Endodermal cell (in vitro differentiated cells): ENCODE data around the gene CCHCR1. TPM values are rescaled to one million over a fixed set of nuclear protein-coding genes. Genes with fewer than 3 reads are reported as not detected.

Experiments
- DNase-seq: peaks from one replicate; pipeline ENCODE4 v3.0.0-alpha.2; 2017
- H3K27ac ChIP-seq: 2 replicates; pipeline ENCODE4 v1.5.1; 2013; ENCODE audit warnings: mild to moderate bottlenecking, low read depth, low read length, moderate library complexity
- H3K27me3 ChIP-seq: 2 replicates; pipeline ENCODE4 v1.6.1; 2013; ENCODE audit warnings: mild to moderate bottlenecking, low read length, moderate library complexity; ENCODE audit not compliant: insufficient read depth, control insufficient read depth, poor library complexity, severe bottlenecking
- H3K36me3 ChIP-seq: 2 replicates; pipeline ENCODE4 v1.7.0; 2013; ENCODE audit warnings: mild to moderate bottlenecking, low read length, moderate library complexity; ENCODE audit not compliant: control insufficient read depth, insufficient read depth
- H3K4me1 ChIP-seq: one replicate; pipeline ENCODE4 v1.7.0; 2013; ENCODE audit warnings: low read length; ENCODE audit not compliant: control insufficient read depth, insufficient read depth
- H3K4me3 ChIP-seq: 2 replicates; pipeline ENCODE4 v1.5.1; 2013; ENCODE audit warnings: mild to moderate bottlenecking, low read length, moderate library complexity
- H3K9ac ChIP-seq: 2 replicates; pipeline ENCODE4 v1.6.1; 2013; ENCODE audit warnings: mild to moderate bottlenecking, low read length, moderate library complexity; ENCODE audit not compliant: poor library complexity, severe bottlenecking; ENCODE audit errors: extremely low read depth
- H3K9me3 ChIP-seq: 2 replicates; pipeline ENCODE4 v1.6.1; 2013; ENCODE audit warnings: mild to moderate bottlenecking, low read length, moderate library complexity; ENCODE audit not compliant: control insufficient read depth
- H3K27ac Mint-ChIP-seq: 2 replicates; pipeline ENCODE4 v1.8.0; 2020; ENCODE audit warnings: mixed read lengths
- H3K27me3 Mint-ChIP-seq: 2 replicates; pipeline ENCODE4 v1.8.0; 2021; ENCODE audit warnings: mild to moderate bottlenecking, mixed read lengths; ENCODE audit not compliant: insufficient read depth
- H3K36me3 Mint-ChIP-seq: 2 replicates; pipeline ENCODE4 v1.8.0; 2020; ENCODE audit warnings: low read depth, mixed read lengths
- H3K4me1 Mint-ChIP-seq: 2 replicates; pipeline ENCODE4 v1.8.0; 2020; ENCODE audit warnings: mixed read lengths
- H3K4me3 Mint-ChIP-seq: 2 replicates; pipeline ENCODE4 v1.8.0; 2020; ENCODE audit warnings: mild to moderate bottlenecking, moderate library complexity, mixed read lengths
- H3K9me3 Mint-ChIP-seq: 2 replicates; pipeline ENCODE4 v1.8.0; 2020; ENCODE audit warnings: mild to moderate bottlenecking, mixed read lengths
- CTCF ChIP-seq: fragments of 200-600 bp; sonication (generic); conservative IDR thresholded peaks from 2 replicates; pipeline ENCODE4 v1.5.0; 2021; ENCODE audit warnings: antibody characterized with exemption, mild to moderate bottlenecking
- WGBS, 2 experiments: methylation state at CpG; one replicate each; pipeline versions ENCODE4 v1.1.5 to v1.1.7; 2013; ENCODE audit warnings: missing lambda C conversion rate in 2 of 2, mixed read lengths in 1 of 2; ENCODE audit not compliant: insufficient coverage in 1 of 2, insufficient read length in 1 of 2; 5-methylcytosine and 5-hydroxymethylcytosine counted together
- total RNA-seq, 2 donors: library from RNA; stranded (reverse); fragmentation: NEBNext Ultra II Directional in 1 of 2; extraction: Animal tissue kit (Norgen Biotek cat#: 25700) in 1 of 2; gene quantifications; 2 replicates in 1 of 2; 3 replicates in 1 of 2; pipeline ENCODE4 v1.2.1, GENCODE V29; 2021

CCHCR1 gene
- total RNA-seq, 2 donors from 2014 or later: 56.5 to 73.6 TPM

GRCh38 chr6:31130751-31131150 lies 26.9 kb downstream of the CCHCR1 start:
- no peak overlapping the region for H3K9ac ChIP-seq
- no peaks in the 10 kb centered on the region for H3K27me3 Mint-ChIP-seq
- H3K9me3 ChIP-seq: no peaks in the 10 kb centered on the region
- H3K4me1 ChIP-seq: peaks cover 19% of the 10 kb centered on the region
- WGBS, 2 experiments: 79 to 93% methylated on average over 3 of the region's 3 CpGs
- no peak for DNase-seq
- no peaks in the 10 kb centered on the region for H3K9me3 Mint-ChIP-seq
- no peak overlapping the region for H3K4me3 Mint-ChIP-seq
- no peak overlapping the region for H3K27ac ChIP-seq
- H3K27ac Mint-ChIP-seq: no peak overlapping the region
- H3K36me3 Mint-ChIP-seq: no peaks in the 10 kb centered on the region
- H3K27me3 ChIP-seq: no peaks in the 10 kb centered on the region
- H3K4me1 Mint-ChIP-seq: peaks cover 39% of the 10 kb centered on the region
- no peak for TF ChIP-seq CTCF
- no peak overlapping the region for H3K4me3 ChIP-seq
- no peaks in the 10 kb centered on the region for H3K36me3 ChIP-seq

- Histone ChIP-seq H3K4me1 (peaks cover 19% of the 10 kb centered on the region), H3K27me3 (no peaks in the 10 kb centered on the region), H3K27ac (no peak overlapping the region), H3K9me3 (no peaks in the 10 kb centered on the region), H3K36me3 (no peaks in the 10 kb centered on the region), H3K4me3 (no peak overlapping the region), H3K9ac (no peak overlapping the region)
- H3K36me3 Mint-ChIP-seq: no peaks in the 10 kb centered on the region
- TF ChIP-seq CTCF: no peak
- no peak for DNase-seq
- peak overlapping the region; percentile 52 for H3K27ac Mint-ChIP-seq
- H3K27me3 Mint-ChIP-seq: no peaks in the 10 kb centered on the region
- H3K4me3 Mint-ChIP-seq: no peak overlapping the region
- peaks cover 46% of the 10 kb centered on the region for H3K4me1 Mint-ChIP-seq
- no peaks in the 10 kb centered on the region for H3K9me3 Mint-ChIP-seq
- 56 to 73% methylated on average over 4 of the region's 4 CpGs for WGBS, 2 experiments
Observed at GRCh38 chr6:31129130-31129529, 28.5 kb downstream of the CCHCR1 start.

- WGBS, 2 experiments: 22 to 28% methylated on average over 6 to 8 of the region's 8 CpGs
- H3K36me3 ChIP-seq: no peaks in the 10 kb centered on the region
- H3K36me3 Mint-ChIP-seq: no peaks in the 10 kb centered on the region
- no peak overlapping the region for H3K27ac Mint-ChIP-seq
- H3K27me3 Mint-ChIP-seq: peaks cover 4% of the 10 kb centered on the region
- H3K9me3 Mint-ChIP-seq: no peaks in the 10 kb centered on the region
- H3K27me3 ChIP-seq: no peaks in the 10 kb centered on the region
- DNase-seq: peak; percentile 93
- peaks cover 46% of the 10 kb centered on the region for H3K4me1 Mint-ChIP-seq
- H3K4me1 ChIP-seq: peaks cover 19% of the 10 kb centered on the region
- no peak overlapping the region for H3K9ac ChIP-seq
- no peak overlapping the region for H3K27ac ChIP-seq
- no peak overlapping the region for H3K4me3 Mint-ChIP-seq
- H3K9me3 ChIP-seq: no peaks in the 10 kb centered on the region
- TF ChIP-seq CTCF: peak; percentile 91
- no peak overlapping the region for H3K4me3 ChIP-seq
Observed at GRCh38 chr6:31128093-31128676, 29.4 kb downstream of the CCHCR1 start.
